Measurements from ENCODE around the gene TUBG1.

GRCh38 chr17:42577140-42577531 is 32.3 kb upstream of the TUBG1 start:
- TF ChIP-seq POLR2AphosphoS5 (IDR thresholded peaks at IDR 0.05; ENCODE audit: borderline replicate concordance, low read depth, low read length): no peak; the same call in 1 of the 2 replicates
- TF ChIP-seq EZH2 (IDR thresholded peaks at IDR 0.05): no peak
